ENCODE data around the gene ACAA2. TPM values are rescaled to one million over a fixed set of nuclear protein-coding genes. Genes with fewer than 3 reads are reported as not detected.

The ACAA2 gene
- total and polyA plus RNA-seq, 4 donors = 35.2 to 52.8 (median 44.9) TPM

Small RNA genes within 50 kb of the gene (small RNA-seq; reads per million reads assigned to genes)
- not detected for gene RF00283 (ENCODE audit: low replicate concordance)
- gene SCARNA17 (ENCODE audit: low replicate concordance) = not detected
